Stimulated activated naive CD8-positive, alpha-beta T cell treated with anti-CD3 and anti-CD28 coated beads, Interleukin-15, Interleukin-2, amounts not matched to agents 100 U/mL and 50 U/mL, for 24 hours (primary cell): ENCODE measurements around the gene MYO5B.

Experiments
- ATAC-seq: fragments of 150-1000 bp; cut with Tn5 transposase; one replicate; pipeline ENCODE4 v1.10.0; 2021
- DNase-seq: peaks from one replicate; pipeline ENCODE4 v3.0.0; 2021

Gene MYO5B

GRCh38 chr18:49967636-49968313 is 227.2 kb downstream of the MYO5B start:
- DNase-seq: no peak
- ATAC-seq: no peak

- DNase-seq (no peak), ATAC-seq (no peak)
Observed at GRCh38 chr18:49967171-49967570, 227.8 kb downstream of the MYO5B start.

GRCh38 chr18:49966090-49966489 is 228.9 kb downstream of the MYO5B start:
- DNase-seq: no peak

GRCh38 chr18:49963217-49963616 is 231.7 kb downstream of the MYO5B start:
- DNase-seq: no peak
- ATAC-seq: no peak

More at GRCh38 chr18:49966090-49966489, 228.9 kb downstream of the MYO5B start:
- ATAC-seq: no peak

GRCh38 chr18:49961271-49961670 is 233.7 kb downstream of the MYO5B start:
- ATAC-seq: peak; percentile 19
- DNase-seq: no peak

GRCh38 chr18:49960376-49960775 is 234.6 kb downstream of the MYO5B start:
- ATAC-seq (no peak), DNase-seq (no peak)

GRCh38 chr18:49959176-49959575 is 235.8 kb downstream of the MYO5B start:
- peak; percentile 11 for DNase-seq

GRCh38 chr18:49955263-49955662 is 239.7 kb downstream of the MYO5B start:
- ATAC-seq: no peak
- no peak for DNase-seq

More at GRCh38 chr18:49959176-49959575, 235.8 kb downstream of the MYO5B start:
- peak; percentile 80 for ATAC-seq

- DNase-seq (no peak), ATAC-seq (peak; percentile 29)
Observed at GRCh38 chr18:49953391-49953790, 241.6 kb downstream of the MYO5B start.

- DNase-seq: peak; percentile 13
- ATAC-seq: peak; percentile 41
Observed at GRCh38 chr18:49949951-49950395, 245.0 kb downstream of the MYO5B start.

- ATAC-seq (no peak), DNase-seq (no peak)
Observed at GRCh38 chr18:49948975-49949374, 246.0 kb downstream of the MYO5B start.

- no peak for DNase-seq
- ATAC-seq: no peak
Observed at GRCh38 chr18:49944663-49945062, 250.3 kb downstream of the MYO5B start.

GRCh38 chr18:49936821-49937220 is 258.1 kb downstream of the MYO5B start:
- ATAC-seq: no peak
- no peak for DNase-seq

- no peak for DNase-seq
- ATAC-seq: no peak
Observed at GRCh38 chr18:49935215-49935614, 259.7 kb downstream of the MYO5B start.

- DNase-seq: no peak
- ATAC-seq: no peak
Observed at GRCh38 chr18:49934457-49934856, 260.5 kb downstream of the MYO5B start.

- no peak for DNase-seq
- ATAC-seq: peak; percentile 20
Observed at GRCh38 chr18:49933530-49934128, 261.3 kb downstream of the MYO5B start.

GRCh38 chr18:49931760-49932159 is 263.2 kb downstream of the MYO5B start:
- no peak for DNase-seq
- ATAC-seq: no peak

GRCh38 chr18:49931179-49931578 is 263.8 kb downstream of the MYO5B start:
- ATAC-seq (no peak), DNase-seq (no peak)

- no peak for DNase-seq
- ATAC-seq: no peak
Observed at GRCh38 chr18:49926106-49926745, 268.7 kb downstream of the MYO5B start.

GRCh38 chr18:49924293-49924983 is 270.5 kb downstream of the MYO5B start:
- no peak for ATAC-seq
- no peak for DNase-seq

GRCh38 chr18:49922228-49922627 is 272.7 kb downstream of the MYO5B start:
- ATAC-seq (no peak), DNase-seq (no peak)

GRCh38 chr18:49921318-49921985 is 273.5 kb downstream of the MYO5B start:
- no peak for DNase-seq
- no peak for ATAC-seq
